GM06990 (cell line): ENCODE results near the gene THRSP.

Experiments used
- DNase-seq: peaks from one replicate; pipeline ENCODE4 v3.0.0-alpha.2; 2011; ENCODE audit not compliant: insufficient read length; ENCODE audit errors: extremely low read depth
- H3K27me3 ChIP-seq: replicated peaks from 2 replicates; pipeline ENCODE4 v1.6.0; 2011; ENCODE audit warnings: low read length; ENCODE audit not compliant: control insufficient read depth, insufficient read depth
- H3K36me3 ChIP-seq: 2 replicates; pipeline ENCODE4 v1.5.1; 2011; ENCODE audit warnings: low read length; ENCODE audit not compliant: control insufficient read depth, insufficient read depth
- H3K4me3 ChIP-seq: replicated peaks from 2 replicates; pipeline ENCODE4 v1.5.1; 2011; ENCODE audit warnings: low read depth, mild to moderate bottlenecking, control low read depth, low read length
- CTCF ChIP-seq: IDR thresholded peaks from 2 replicates; pipeline ENCODE4 v1.5.1; 2011; ENCODE audit warnings: low read length, control low read depth, mild to moderate bottlenecking, inconsistent platforms; ENCODE audit not compliant: insufficient read depth, poor library complexity, severe bottlenecking

The THRSP gene

GRCh38 chr11:78030429-78031325, 33.0 kb upstream of the THRSP start:
- Histone ChIP-seq H3K4me3 (no peak overlapping the region), H3K36me3 (no peaks in the 10 kb centered on the region), H3K27me3 (no peaks in the 10 kb centered on the region)
- no peak for DNase-seq
- no peak for TF ChIP-seq CTCF

GRCh38 chr11:78031629-78032028, 32.0 kb upstream of the THRSP start:
- H3K4me3 ChIP-seq: no peak overlapping the region
- no peaks in the 10 kb centered on the region for H3K27me3 ChIP-seq
- DNase-seq: peak; percentile 29
- TF ChIP-seq CTCF: no peak
- no peaks in the 10 kb centered on the region for H3K36me3 ChIP-seq

DNA sequence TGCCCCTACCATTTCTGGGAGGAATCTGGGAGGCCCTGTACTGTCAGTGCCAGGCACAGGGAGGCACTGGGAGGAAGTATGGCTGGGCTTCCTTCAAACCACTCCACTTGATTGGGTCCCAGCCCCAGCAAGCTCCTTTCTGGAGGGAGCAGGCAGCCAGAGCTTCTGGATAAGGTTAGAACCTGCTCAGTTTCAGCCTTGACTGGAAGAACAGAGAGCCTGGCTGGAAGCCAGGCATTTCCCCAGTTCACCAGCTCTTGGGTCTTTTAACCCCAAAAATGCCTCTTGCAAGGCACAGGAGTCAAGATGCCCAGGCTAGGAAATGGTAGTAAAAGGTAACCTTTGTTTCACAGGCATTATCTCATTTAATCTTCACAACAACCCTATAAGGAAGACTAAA, 31.6 kb upstream of the THRSP start:
- no peak for TF ChIP-seq CTCF
- no peak for DNase-seq
- Histone ChIP-seq H3K27me3 (no peaks in the 10 kb centered on the region), H3K4me3 (no peak overlapping the region), H3K36me3 (no peaks in the 10 kb centered on the region)

DNA sequence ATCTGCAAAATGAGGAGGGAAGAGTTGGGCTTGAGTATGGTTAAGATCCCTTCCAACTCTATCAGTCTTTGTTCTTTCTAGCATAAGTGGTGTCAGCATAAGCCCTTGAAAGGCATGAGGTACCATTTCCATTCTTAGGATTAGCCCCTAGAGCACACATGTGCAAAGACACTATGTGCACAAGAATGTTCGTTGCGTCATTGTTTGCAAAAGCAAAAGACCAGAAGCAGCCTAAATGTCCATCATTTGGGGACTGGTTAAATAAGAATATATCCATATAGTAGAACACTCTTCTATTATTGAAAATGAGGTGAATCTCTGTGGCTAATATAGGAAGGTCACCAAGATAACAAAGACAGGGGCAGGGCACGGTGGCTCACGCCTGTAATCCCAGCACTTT, 30.6 kb upstream of the THRSP start:
- no peak for DNase-seq
- Histone ChIP-seq H3K4me3 (no peak overlapping the region), H3K27me3 (no peaks in the 10 kb centered on the region), H3K36me3 (no peaks in the 10 kb centered on the region)
- TF ChIP-seq CTCF: no peak

GRCh38 chr11:78034623-78035022, 29.0 kb upstream of the THRSP start:
- no peak for DNase-seq
- Histone ChIP-seq H3K36me3 (no peaks in the 10 kb centered on the region), H3K4me3 (no peak overlapping the region), H3K27me3 (no peaks in the 10 kb centered on the region)
- TF ChIP-seq CTCF: peak; percentile 4
